ENCODE measurements around the gene SCYGR8.
"Not testable (repeated sequence)": the region's sequence is repeated elsewhere in the genome, so short reads cannot be mapped to it uniquely, and the experiment has no call there.

The SCYGR8 gene, protein sequence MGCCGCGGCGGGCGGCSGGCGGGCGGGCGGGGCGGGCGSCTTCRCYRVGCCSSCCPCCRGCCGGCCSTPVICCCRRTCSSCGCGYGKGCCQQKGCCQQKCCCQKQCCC

GRCh38 chr2:227745594-227745993, at the start of gene SCYGR8:
TSS of gene SCYGR8 (plus strand) at chr2:227745894. CDS start at chr2:227745894, 0 bp downstream.
- no peak for DNase-seq

DNA sequence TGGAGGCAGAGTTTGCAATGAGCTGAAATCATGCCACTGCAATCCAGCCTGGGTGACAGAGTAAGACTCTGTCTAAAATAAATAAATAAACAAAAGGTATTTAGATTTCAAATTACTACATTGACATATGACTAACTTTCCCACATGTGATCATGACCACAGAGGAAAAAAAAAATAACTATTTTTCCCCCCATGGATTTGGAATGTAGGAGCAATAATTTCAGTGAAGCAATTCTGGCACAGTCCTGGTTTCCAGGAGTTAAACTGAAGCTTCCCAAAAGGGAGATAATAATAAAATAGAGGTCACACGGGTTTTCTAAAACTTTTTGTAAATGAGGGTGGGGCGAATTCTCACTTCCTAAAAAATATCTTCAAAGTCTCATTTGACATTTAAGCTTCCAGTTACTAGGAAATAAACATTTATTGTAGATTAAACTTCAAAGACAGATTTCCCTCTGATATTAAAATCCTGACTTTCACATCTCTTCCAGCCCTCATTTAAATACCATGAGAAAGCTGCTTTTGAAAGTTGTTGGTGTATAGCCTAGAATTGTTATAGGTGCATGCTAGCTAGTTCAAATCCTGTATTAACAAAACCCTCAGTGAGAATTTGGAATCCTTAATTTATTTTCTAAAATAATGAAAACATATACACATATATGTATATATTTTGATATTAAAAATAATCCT, 48.6 kb upstream of the SCYGR8 start:
- DNase-seq, result no peak

DNA sequence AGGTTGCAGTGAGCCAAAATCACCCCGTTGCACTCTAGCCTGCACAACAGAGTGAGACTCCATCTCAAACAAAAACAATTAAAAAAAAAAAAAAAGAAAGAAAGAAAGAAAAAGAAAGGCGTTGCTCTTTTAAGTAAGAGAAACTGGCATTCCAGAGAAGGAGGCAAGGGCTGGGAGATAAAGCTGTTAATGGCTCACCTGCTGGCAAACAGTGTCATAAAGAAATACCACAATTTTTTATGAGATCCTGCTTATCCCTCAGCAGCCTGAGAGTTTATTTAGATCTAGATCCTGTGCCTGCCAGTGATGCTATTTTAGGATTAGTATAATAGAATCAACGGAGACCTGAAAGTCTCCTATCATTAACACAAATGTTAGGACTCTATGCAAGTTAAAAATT, 44.1 kb upstream of the SCYGR8 start:
- no peak for DNase-seq

GRCh38 chr2:227703280-227703732, 42.4 kb upstream of the SCYGR8 start:
- DNase-seq, result no peak

DNA sequence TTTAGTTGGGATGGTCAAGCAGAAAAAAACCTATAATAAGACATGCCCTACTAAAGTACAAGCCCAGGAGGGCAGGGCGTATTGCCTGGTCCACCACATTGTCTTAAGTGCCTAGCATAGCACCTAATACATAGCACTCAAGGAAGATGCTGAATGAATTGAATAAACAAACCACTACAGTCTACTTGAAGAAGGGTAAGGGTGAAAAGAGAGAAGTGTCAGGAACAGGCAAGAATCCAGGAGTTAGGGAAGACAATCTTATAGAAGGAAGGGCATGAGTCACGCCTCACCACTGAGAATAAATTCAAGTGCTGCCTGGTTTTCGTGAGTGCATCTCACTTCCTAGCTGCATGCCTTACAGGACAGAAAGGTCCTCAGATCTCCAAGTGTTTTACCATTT, 41.7 kb upstream of the SCYGR8 start:
- no peak for DNase-seq

- DNase-seq, result no peak
These were observed 38.8 kb upstream of the SCYGR8 start for GRCh38 chr2:227706859-227707258.

GRCh38 chr2:227707390-227707789, 38.3 kb upstream of the SCYGR8 start:
- DNase-seq, result no peak

DNA sequence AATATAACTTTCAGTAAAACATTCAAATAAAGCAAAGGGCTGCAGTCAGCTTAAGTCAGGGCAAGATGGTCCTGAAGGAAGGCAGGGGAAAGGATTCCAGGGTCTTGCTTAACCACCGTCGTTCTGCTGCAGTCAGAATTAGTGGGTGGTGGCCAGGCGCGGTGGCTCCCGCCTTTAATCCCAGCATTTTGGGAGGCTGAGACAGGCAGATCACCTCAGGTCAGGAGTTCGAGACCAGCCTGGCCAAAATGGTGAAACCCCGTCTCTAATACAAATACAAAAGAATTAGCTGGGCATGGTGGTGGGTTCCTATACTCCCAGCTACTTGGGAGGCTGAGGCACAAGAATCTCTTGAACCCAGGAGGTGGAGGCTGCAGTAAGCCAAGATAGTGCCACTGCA, 34.7 kb upstream of the SCYGR8 start:
- DNase-seq, result no peak

GRCh38 chr2:227713291-227713690, 32.4 kb upstream of the SCYGR8 start:
- DNase-seq, result no peak

DNA sequence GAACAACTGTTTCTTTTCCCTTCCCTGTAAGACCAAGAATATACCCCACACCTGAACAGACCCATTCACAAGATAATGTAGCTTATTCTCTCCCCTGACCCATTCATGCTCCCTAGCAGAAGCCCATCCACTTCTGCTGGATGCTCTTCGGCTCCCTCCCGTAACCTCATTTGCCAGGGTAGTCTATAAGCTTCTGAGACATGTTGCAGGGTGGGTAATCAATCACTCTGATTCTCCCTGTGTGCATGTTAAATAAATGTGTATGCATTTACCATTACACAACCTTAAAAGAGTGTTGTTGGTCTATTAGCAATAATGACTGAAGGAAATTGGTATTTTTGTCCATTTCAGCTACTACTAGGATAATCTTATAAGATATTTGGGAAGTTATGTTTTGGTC, 29.2 kb upstream of the SCYGR8 start:
- no peak for DNase-seq

DNA sequence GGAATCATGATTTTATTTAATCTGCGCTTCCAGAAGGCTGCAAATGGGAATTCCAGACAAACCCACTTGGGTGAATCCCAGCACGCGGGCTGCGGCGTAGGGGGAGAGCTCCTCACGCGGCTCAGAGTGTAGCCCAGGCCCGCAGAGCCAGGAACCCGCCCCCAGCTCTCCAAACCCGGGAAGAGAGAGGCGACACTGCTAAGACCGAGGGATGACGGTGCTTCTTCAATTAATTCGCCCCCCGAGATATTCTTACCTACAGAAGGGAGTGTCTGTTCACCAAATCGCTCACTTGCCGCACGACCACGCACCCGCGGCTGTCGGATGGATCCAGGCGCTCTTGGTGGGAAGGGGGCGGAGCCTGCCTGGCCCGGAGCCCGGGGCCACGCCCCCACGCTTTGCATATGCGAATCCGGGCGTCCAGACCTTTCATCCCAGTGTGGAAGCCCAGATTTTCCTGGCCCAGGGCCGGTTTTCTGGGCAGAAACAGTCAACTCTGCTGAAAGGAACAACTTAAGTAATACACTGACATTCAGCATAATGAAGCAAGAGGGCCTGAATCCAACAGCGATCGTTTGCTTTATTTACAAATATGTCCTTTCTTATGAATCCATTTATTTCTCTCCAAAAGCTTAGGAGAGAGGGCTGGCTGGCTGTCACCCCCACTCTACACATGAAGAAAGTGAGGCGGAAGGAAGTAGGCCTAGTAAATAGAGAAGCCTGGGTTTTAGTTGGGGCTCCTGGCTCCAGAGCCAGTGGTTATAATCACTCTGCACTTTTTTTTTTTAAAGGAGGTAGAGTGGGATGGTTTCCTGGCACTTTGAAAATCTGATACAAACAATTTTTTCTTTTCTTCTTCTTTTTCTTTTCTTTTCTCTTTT, 27.8 kb upstream of the SCYGR8 start, which contains the start of gene SLC19A3:
Gene SLC19A3 (minus strand): TSS at position 342 of the 881 bp plus-strand sequence. CDS start 15,710 bp downstream, outside the sequence.
- no peak for DNase-seq

- DNase-seq, result no peak
These were observed 26.1 kb upstream of the SCYGR8 start for GRCh38 chr2:227719641-227720040.

- no peak for DNase-seq
These were observed 25.0 kb upstream of the SCYGR8 start for GRCh38 chr2:227720680-227721079.

DNA sequence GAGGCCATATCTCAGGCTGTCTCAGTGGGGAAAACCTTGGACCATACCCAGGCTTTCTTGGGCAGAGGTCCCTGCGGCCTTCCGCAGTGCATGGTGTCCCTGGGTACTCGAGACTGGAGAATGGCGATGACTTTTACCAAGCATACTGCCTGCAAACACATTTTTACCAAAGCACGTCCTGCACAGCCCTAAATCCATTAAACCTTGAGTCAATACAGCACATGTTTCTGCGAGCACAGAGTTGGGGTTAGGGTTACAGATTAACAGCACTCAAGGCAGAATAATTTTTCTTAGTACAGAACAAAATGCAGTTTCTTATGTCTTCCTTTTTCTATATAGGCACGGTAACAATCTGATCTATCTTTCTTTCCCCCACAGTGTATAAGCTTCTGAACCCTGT, 22.9 kb upstream of the SCYGR8 start:
- not testable (repeated sequence) for DNase-seq

DNA sequence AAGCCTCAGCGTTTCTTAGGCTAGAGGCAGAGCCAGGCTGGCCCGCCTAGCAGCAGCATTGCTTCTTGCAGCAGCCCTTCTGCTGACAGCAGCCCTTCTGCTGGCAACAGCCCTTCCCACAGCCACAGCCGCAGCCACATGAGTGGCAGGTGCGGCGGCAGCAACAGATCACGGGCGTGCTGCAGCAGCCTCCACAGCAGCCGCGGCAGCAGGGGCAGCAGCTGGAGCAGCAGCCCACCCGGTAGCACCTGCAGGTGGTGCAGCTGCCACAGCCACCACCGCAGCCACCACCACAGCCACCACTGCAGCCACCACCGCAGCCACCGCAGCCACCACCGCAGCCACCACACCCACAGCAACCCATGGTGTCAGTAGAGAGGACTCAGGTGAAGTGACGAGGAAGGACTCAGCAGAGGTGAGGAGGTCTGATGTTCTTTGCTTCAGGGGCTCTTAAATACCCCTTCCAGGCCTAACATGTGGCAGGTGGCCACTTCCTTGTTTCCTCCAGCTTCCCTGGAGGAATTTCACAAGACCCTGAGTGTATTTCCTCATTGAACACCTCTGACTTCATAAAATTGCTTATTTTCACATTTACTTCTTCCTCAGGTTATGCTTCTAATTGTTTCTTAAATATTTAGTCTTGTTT, 21.2 kb upstream of the SCYGR8 start, which contains the start of gene SCYGR6:
Gene SCYGR6 (minus strand): TSS at position 364 of the 646 bp plus-strand sequence. CDS start 0 bp downstream, at position 364.
- DNase-seq, result no peak

- DNase-seq, result no peak
These were observed 17.7 kb upstream of the SCYGR8 start, which contains the start of gene SCYGR7 for GRCh38 chr2:227728035-227728434. TSS of gene SCYGR7 (plus strand) at chr2:227728335. CDS start at chr2:227728335, 0 bp downstream.

- no peak for DNase-seq
These were observed 6.3 kb upstream of the SCYGR8 start for GRCh38 chr2:227739351-227739750.

DNA sequence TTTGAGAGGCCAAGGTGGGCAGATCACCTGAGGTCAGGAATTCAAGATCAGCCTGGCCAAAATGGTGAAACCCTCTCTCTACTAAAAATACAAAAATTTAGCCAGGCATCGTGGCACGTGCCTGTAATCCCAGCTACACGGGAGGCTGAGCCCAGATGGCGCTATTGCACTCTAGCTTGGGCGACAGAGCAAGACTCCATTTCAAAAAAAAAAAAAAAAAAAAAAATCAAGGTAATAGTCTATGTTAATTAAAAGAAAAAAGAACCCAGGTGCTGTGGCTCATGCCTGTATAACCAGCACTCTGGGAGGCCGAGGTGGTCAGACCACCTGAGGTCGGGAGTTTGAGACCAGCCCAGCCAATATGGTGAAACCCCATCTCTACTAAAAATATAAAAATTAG, 5.0 kb upstream of the SCYGR8 start:
- not testable (repeated sequence) for DNase-seq

DNA sequence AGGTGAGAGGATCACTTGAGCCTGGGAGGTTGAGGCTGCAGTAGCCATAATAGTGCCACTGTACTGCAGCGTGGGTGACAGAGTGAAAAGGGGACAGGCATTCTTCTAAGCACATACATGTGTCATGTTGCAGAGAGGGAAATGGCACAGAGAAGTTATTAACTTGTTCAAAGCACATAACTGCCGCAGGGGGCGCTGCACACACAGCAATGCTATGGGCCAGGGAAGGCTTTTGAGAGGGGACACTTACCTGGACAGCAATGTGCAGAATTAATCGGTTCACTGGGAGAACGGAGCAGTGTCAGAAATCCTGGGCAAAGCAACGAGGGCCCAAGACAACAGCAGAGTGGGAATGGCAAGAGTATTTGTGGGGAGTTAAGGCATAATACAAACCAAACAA, 2.4 kb downstream of the SCYGR8 start:
- DNase-seq, result no peak

DNA sequence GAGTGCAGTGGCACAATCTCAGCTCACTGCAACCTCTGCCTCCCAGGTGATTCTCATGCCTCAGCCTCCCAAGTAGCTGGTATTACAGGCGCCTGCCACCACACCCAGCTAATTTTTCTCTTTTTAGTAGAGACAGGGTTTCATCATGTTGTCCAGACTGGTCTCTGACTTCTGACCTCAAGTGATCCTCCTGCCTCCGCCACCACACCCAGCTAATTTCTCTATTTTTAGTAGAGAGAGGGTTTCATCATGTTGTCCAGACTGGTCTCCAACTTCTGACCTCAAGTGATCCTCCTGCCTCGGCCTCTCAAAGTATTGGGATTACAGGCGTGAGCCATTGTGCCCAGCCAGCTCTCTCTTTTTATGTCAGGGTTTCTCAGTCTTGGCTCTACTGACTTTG, 10.6 kb downstream of the SCYGR8 start:
- not testable (repeated sequence) for DNase-seq

- DNase-seq, result no peak
These were observed 13.9 kb downstream of the SCYGR8 start for GRCh38 chr2:227759411-227760118.

Measured in CD4-positive, alpha-beta T cell treated with Interleukin-4 for 4 hours (primary cell).